ENCODE data around the gene METTL16. TPM values are rescaled to one million over a fixed set of nuclear protein-coding genes. Genes with fewer than 3 reads are reported as not detected.

The METTL16 gene
- total RNA-seq, 1 donor, result 14.8 TPM

DNA sequence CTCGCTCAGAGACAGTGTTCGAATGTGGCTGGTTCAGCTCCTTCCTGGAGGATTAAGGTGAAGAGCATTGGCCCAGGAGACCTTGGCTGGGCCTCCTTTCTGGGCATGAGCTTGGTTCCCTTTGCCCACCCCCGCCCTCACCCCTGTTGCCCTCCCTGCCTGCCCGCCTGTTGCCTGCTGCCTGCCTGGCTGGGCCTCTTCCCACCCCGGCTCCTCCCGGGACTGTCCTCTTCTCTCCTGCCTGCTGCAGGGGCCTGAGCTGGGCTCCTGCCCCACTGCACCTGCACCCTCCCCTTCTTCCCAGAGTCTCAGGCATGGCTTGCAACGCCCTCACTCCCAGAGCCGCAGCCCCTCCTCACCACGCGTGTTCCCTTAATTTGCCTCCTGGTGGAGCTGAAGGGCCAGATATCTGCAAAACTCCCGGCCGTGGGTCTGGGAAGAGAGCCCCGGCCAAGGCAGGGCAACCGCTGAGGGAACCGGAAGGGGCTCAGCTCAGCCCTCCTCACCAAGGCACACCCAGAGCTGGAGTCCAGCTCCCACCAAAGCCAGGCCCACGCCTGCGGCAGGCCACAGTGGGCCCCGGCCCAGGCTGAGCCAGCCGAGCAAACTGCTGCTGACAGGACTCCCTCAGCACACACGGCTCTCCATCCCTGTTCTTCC is 142.0 kb downstream of the METTL16 start:
- no peak overlapping the region for H3K4me2 ChIP-seq (ENCODE audit: insufficient read depth, low read length)
- H3K79me2 ChIP-seq (ENCODE audit: insufficient read depth, low read length), result no peaks in the 10 kb centered on the region
- no peaks in the 10 kb centered on the region for H3K4me1 ChIP-seq (ENCODE audit: insufficient read depth, low read length)
- no peaks in the 10 kb centered on the region for H3K9me3 ChIP-seq (ENCODE audit: low read depth, low read length)
- no peaks in the 10 kb centered on the region for H4K20me1 ChIP-seq (ENCODE audit: insufficient read depth, low read length)
- H3K4me3 ChIP-seq (ENCODE audit: insufficient read depth, low read length), result no peak overlapping the region
- no peaks in the 10 kb centered on the region for H3K27me3 ChIP-seq (ENCODE audit: insufficient read depth, low read length)
- no peak overlapping the region for H3K27ac ChIP-seq (ENCODE audit: low read depth, low read length)
- DNase-seq (ENCODE audit: insufficient read length, low spot score, missing footprints), result peak; percentile 92
- TF ChIP-seq, protein P1, sequence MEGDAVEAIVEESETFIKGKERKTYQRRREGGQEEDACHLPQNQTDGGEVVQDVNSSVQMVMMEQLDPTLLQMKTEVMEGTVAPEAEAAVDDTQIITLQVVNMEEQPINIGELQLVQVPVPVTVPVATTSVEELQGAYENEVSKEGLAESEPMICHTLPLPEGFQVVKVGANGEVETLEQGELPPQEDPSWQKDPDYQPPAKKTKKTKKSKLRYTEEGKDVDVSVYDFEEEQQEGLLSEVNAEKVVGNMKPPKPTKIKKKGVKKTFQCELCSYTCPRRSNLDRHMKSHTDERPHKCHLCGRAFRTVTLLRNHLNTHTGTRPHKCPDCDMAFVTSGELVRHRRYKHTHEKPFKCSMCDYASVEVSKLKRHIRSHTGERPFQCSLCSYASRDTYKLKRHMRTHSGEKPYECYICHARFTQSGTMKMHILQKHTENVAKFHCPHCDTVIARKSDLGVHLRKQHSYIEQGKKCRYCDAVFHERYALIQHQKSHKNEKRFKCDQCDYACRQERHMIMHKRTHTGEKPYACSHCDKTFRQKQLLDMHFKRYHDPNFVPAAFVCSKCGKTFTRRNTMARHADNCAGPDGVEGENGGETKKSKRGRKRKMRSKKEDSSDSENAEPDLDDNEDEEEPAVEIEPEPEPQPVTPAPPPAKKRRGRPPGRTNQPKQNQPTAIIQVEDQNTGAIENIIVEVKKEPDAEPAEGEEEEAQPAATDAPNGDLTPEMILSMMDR (IDR thresholded peaks at IDR 0.05; ENCODE audit: extremely low read depth, low read depth, low read length), result no peak
- no peak overlapping the region for H2AFZ ChIP-seq (ENCODE audit: low read length)
- peaks cover 19% of the 10 kb centered on the region for H3K36me3 ChIP-seq (ENCODE audit: insufficient read depth, low read length)

DNA sequence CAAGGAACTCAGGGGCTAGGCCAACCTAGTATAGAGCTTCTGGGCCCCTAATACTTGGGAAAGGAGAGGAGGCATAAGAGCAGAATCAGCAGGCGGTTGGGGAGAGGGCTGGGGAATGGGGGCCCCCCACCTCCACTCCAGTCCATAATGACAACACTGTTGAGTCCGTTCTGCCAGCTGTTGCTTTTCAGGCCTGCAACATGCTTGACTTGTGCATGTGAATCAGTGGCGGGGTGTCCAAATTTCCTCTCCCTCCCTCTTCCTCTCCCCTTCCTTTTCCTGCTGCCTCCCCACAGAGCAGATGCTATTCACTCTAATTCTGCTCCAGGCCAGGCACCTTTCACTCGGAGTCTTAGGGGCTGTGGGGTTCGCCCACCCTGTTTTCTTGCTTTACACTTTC is 142.6 kb downstream of the METTL16 start:
- Histone ChIP-seq H3K36me3 (ENCODE audit: insufficient read depth, low read length) (peaks cover 15% of the 10 kb centered on the region), H2AFZ (ENCODE audit: low read length) (no peak overlapping the region), H3K27ac (ENCODE audit: low read depth, low read length) (no peak overlapping the region), H3K4me1 (ENCODE audit: insufficient read depth, low read length) (no peaks in the 10 kb centered on the region), H3K4me2 (ENCODE audit: insufficient read depth, low read length) (no peak overlapping the region), H3K27me3 (ENCODE audit: insufficient read depth, low read length) (no peaks in the 10 kb centered on the region), H3K9me3 (ENCODE audit: low read depth, low read length) (no peaks in the 10 kb centered on the region), H3K79me2 (ENCODE audit: insufficient read depth, low read length) (no peaks in the 10 kb centered on the region), H3K4me3 (ENCODE audit: insufficient read depth, low read length) (no peak overlapping the region), H4K20me1 (ENCODE audit: insufficient read depth, low read length) (no peaks in the 10 kb centered on the region)
- TF ChIP-seq, protein P1 (IDR thresholded peaks at IDR 0.05; ENCODE audit: extremely low read depth, low read depth, low read length), result no peak
- DNase-seq (ENCODE audit: insufficient read length, low spot score, missing footprints), result peak; percentile 79

DNA sequence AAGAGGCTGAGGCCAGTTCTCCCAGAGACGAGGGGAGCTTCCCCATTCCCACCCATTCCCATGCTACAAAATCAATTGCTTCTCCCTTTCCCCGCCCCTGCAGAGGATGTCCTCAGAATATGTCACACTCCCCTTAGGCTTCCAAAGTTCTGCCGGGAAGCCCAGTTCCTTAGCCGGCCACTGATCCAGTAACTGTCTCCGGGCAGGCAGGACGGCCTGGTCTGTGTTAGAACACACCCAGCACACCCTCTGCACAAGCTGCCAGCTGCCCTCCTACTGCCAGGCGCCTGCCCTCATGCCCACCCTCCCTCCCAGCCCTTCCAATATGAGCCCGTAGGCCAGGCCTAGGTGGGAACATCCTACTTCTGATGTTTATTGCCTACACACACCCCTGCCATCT is 143.3 kb downstream of the METTL16 start:
- Histone ChIP-seq H3K36me3 (ENCODE audit: insufficient read depth, low read length) (peaks cover 12% of the 10 kb centered on the region), H3K27ac (ENCODE audit: low read depth, low read length) (no peak overlapping the region)
- DNase-seq (ENCODE audit: insufficient read length, low spot score, missing footprints), result peak; percentile 63

DNA sequence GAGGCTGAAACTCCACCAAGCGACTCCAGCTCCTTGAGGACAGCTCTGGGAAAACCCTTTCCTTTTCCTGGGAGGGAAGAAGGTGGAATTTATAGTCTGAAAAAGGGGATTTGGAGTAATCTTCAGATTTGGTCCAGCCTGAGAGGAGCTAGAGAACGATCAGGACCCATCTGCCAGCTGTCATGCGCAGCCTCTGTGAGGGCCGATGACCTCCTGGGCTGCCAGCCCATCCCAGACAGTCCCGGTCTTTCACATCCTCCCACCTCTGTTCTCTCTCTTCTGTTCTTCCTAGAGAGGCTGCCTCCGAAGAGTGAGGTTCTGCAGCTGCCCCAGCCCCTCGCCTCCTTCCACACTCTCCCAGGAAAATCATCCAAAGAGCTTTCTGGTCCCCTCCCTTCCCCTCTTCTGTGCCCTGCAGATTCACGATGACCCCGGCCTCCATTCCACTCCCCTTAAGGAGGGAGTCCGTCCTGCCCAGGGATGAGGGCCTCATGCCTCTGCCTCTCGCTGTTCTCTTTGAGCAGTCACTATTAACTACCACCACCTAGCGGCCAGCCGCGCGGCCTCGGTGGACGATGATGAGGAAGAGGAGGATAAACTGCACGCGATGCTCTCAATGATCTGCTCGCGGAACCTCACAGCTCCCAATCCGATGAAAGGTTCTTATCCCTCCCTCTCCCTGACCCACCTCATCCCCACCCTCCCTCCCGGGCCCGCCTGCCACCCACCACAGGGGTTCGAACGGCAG is 144.8 kb downstream of the METTL16 start:
- no peak overlapping the region for H2AFZ ChIP-seq (ENCODE audit: low read length)
- no peaks in the 10 kb centered on the region for H3K4me1 ChIP-seq (ENCODE audit: insufficient read depth, low read length)
- no peak overlapping the region for H3K27ac ChIP-seq (ENCODE audit: low read depth, low read length)
- DNase-seq (ENCODE audit: insufficient read length, low spot score, missing footprints), result peak; percentile 72
- H3K79me2 ChIP-seq (ENCODE audit: insufficient read depth, low read length), result no peaks in the 10 kb centered on the region
- peaks cover 12% of the 10 kb centered on the region for H3K36me3 ChIP-seq (ENCODE audit: insufficient read depth, low read length)
- no peak overlapping the region for H3K4me2 ChIP-seq (ENCODE audit: insufficient read depth, low read length)
- TF ChIP-seq, protein P1 (IDR thresholded peaks at IDR 0.05; ENCODE audit: extremely low read depth, low read depth, low read length), result no peak
- H4K20me1 ChIP-seq (ENCODE audit: insufficient read depth, low read length), result no peaks in the 10 kb centered on the region
- no peak overlapping the region for H3K4me3 ChIP-seq (ENCODE audit: insufficient read depth, low read length)
- no peaks in the 10 kb centered on the region for H3K9me3 ChIP-seq (ENCODE audit: low read depth, low read length)
- H3K27me3 ChIP-seq (ENCODE audit: insufficient read depth, low read length), result no peaks in the 10 kb centered on the region

More for the DNA sequence above, 143.3 kb downstream of the METTL16 start:
- TF ChIP-seq, protein P1 (IDR thresholded peaks at IDR 0.05; ENCODE audit: extremely low read depth, low read depth, low read length), result no peak
- no peak overlapping the region for H2AFZ ChIP-seq (ENCODE audit: low read length)
- H3K79me2 ChIP-seq (ENCODE audit: insufficient read depth, low read length), result no peaks in the 10 kb centered on the region
- no peaks in the 10 kb centered on the region for H3K9me3 ChIP-seq (ENCODE audit: low read depth, low read length)
- H4K20me1 ChIP-seq (ENCODE audit: insufficient read depth, low read length), result no peaks in the 10 kb centered on the region
- no peaks in the 10 kb centered on the region for H3K27me3 ChIP-seq (ENCODE audit: insufficient read depth, low read length)
- no peak overlapping the region for H3K4me2 ChIP-seq (ENCODE audit: insufficient read depth, low read length)
- no peaks in the 10 kb centered on the region for H3K4me1 ChIP-seq (ENCODE audit: insufficient read depth, low read length)
- H3K4me3 ChIP-seq (ENCODE audit: insufficient read depth, low read length), result no peak overlapping the region

Data from osteoblast (primary cell).